GM20000 (cell line): Measurements from ENCODE around the gene AGPAT4.

Source experiments
- DNase-seq: peaks from one replicate; pipeline ENCODE4 v3.0.0; 2012; ENCODE audit warnings: low spot score
- TF ChIP-seq, protein P1 (sequence below): IDR thresholded peaks from 2 replicates; pipeline ENCODE4 v1.5.1; 2012; ENCODE audit warnings: mild to moderate bottlenecking, control low read depth; ENCODE audit errors: extremely low read depth, missing control alignments

The AGPAT4 gene

DNA sequence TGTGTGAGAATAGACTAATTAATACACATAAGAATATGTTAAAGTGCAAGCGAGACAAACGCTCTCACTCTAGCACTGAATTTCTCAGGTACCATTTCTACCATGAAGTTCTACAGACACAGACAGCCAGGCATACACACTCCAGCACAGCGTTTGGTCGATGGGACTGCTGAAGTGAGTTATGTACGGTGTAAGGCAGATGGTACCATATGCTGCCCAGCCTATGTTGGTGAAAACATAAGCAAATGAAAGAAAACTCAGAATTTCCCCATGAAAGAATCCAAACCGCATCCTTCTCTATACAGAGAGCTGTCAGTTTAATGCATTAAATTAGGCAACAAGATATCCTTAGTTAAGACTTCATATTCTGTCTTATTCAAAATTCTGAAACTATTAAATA is 34.9 kb downstream of the AGPAT4 start:
- DNase-seq = no peak
- TF ChIP-seq, protein P1, sequence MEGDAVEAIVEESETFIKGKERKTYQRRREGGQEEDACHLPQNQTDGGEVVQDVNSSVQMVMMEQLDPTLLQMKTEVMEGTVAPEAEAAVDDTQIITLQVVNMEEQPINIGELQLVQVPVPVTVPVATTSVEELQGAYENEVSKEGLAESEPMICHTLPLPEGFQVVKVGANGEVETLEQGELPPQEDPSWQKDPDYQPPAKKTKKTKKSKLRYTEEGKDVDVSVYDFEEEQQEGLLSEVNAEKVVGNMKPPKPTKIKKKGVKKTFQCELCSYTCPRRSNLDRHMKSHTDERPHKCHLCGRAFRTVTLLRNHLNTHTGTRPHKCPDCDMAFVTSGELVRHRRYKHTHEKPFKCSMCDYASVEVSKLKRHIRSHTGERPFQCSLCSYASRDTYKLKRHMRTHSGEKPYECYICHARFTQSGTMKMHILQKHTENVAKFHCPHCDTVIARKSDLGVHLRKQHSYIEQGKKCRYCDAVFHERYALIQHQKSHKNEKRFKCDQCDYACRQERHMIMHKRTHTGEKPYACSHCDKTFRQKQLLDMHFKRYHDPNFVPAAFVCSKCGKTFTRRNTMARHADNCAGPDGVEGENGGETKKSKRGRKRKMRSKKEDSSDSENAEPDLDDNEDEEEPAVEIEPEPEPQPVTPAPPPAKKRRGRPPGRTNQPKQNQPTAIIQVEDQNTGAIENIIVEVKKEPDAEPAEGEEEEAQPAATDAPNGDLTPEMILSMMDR = no peak

DNA sequence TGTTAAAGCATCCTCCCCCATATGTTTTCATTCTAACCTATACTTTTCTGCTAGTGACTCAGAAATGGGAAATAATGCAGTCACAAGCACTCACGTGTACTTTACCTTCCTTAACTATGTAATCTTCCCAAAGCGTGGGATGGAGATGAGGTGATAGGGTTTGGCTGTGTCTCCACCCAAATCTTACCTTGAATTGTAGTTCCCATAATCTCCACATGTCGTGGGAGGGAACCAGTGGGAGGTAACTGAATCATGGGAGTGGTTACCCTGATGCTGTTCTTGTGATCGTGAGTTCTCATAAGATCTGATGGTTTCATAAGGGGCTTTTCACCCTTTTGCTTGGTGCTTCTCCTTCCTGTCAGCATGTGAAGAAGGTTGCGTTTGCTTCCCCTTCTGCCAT is 35.4 kb downstream of the AGPAT4 start:
- DNase-seq = no peak
- TF ChIP-seq, protein P1 = no peak

DNA sequence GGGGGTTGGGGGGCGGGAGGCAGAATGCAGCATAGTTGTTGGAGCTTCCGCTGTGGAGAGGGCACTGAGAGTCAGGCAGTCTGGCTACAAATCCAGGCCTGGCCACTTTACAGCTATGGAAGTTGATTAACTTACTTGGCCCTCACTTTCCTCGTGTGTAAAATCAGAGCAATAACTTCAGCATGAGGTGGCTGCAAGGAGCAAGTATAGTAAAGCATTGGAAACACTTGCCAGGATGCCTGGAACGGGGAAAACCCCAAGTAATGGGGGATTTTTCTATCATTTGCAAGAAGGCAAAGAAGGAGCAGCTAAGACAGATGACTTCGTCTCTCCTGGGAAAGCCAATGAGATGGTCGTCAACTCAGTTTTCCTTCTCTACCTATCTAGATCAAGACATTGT is 35.8 kb downstream of the AGPAT4 start:
- TF ChIP-seq, protein P1 = no peak
- DNase-seq = no peak

DNA sequence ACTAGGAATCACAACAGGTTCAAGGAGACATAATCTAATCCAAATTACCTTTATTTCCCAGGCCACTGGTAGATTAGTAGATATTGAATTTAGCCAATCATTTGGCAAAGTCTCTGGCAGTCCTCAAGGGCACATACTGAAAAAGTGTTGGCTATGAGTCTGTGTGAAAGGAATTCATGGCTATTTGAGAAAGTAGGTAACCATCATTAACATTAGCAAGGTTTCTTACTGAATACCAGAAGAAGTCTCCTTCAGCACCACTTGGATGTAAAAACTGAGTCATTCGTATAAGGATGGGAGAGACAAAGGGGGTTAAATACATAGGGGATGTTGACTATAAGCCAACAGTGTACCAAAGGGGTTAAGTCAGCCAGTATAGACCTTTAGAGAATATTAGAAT is 36.7 kb downstream of the AGPAT4 start:
- DNase-seq = no peak
- TF ChIP-seq, protein P1 = no peak

DNA sequence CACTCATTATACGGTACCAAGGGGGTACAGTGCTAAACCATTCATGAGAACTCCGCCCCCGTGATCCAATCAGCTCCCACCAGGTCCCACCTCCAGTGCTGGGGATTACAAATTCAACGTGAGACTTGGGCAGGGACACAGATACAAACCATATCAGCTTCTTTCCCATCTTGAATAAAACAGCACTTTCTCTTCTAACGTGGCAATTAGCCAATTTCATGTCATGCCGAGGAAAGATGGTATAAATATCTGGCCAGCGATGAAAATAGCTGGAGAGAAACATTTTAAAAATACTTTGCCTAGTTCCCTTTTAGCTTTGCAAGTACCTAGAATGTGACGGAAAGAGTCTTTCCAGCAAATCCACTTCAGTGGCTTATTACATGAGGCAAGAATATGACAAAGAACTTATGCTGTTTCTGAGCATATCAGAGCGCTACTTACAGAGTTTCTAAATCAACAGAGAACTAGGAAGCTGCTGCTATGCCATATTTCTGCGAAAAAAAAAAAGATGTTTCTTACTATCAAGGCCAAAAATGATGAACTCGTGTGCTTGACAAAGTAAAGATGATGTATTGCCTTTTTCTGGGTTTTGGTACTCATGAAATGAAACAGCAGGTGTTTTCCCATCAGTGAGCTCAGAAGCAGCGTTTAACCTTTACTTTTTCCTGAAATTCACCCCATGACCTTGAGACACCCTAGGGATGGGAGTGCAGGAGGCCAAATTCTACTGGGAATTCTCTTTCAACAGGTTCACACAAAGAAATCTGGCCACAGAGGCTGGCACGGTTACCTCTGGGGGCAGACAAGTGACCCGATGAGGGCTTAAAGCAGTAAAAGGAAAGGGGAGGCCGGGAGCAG is 37.9 kb downstream of the AGPAT4 start:
- TF ChIP-seq, protein P1 = no peak
- DNase-seq = peak; percentile 43

DNA sequence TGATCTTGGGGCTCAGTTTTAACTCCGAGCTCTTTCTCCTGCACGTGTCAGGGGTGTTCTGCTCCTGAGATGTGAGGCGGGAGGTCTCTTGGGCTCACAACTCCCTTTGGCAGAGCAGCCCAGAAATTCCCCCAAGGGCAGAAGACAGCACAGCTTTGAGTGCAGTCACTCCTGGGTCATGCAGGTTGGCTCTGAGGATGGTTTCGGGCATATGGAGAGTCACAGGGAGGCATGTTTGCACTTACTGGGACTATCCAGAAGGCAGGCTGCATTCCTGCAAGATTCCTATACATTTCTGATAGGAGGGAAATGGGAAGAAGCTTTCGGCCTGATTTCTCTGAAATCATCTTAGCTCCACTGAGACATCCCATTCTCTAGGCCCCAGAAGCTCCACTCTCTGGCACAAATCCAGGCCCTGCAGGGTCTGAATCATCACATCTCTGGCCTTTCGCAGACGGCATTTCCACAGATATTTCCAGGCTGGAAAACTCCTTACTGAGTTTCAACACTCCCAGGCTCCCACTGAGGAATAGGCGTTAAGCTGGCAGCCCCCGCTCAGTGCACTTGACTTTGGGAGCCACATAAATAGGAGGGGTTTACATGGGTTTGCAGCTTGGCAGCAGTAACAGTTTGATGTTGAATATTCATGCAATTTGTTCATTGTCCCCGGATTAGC is 39.7 kb downstream of the AGPAT4 start:
- no peak for DNase-seq
- TF ChIP-seq, protein P1 = no peak

DNA sequence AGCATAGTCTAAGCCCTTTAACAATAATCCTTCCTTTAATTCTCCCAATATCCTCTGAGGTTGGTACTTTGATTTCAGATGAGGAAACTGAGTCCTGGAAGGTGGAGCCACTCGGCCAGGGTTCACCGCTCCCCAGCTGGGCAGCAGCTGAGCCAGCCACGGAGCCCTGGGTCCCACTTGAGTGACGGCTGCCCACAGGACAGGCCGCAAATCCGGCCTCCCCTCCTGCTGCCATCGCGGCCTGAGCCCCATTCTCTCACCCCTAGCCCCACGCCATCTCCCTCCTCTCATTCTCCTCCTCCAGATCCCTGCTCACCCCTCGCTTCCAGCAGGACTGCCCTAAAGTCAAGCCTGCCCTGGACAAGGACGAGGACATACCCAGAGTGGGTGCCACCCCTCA is 41.4 kb downstream of the AGPAT4 start:
- TF ChIP-seq, protein P1 = no peak
- DNase-seq = no peak
